CD8-positive, alpha-beta memory T cell (primary cell): ENCODE results near the gene PSMB4. TPM values are rescaled to one million over a fixed set of nuclear protein-coding genes. Genes with fewer than 3 reads are reported as not detected.

Experiments used
- CTCF ChIA-PET: fragments of 350-600 bp; sonication (Branson Sonifier 250); formaldehyde crosslinking; loops from one replicate; lab custom pipeline; 2021; ENCODE audit warnings: antibody characterized with exemption; lab: Charles Lee
- POLR2A ChIA-PET: fragments of 350-600 bp; sonication (Branson Sonifier 250); formaldehyde crosslinking; loops from one replicate; lab custom pipeline; 2021; ENCODE audit warnings: antibody characterized with exemption; lab: Charles Lee
- DNase-seq, 5 donors: peaks; one replicate each; pipeline versions ENCODE4 v3.0.0 to v3.0.0-alpha.2; 2020 to 2022; ENCODE audit warnings: mixed read lengths in 1 of 5
- H3K27ac ChIP-seq: one replicate; pipeline ENCODE4 v1.7.0; 2013; ENCODE audit warnings: low read depth, mild to moderate bottlenecking, low read length, moderate library complexity
- H3K27me3 ChIP-seq: 2 replicates; pipeline ENCODE4 v1.7.0; 2013; ENCODE audit warnings: low read length, mild to moderate bottlenecking; ENCODE audit not compliant: insufficient read depth, poor library complexity, severe bottlenecking
- H3K36me3 ChIP-seq: 2 replicates; pipeline ENCODE4 v1.7.0; 2013; ENCODE audit warnings: mild to moderate bottlenecking, low read length, moderate library complexity; ENCODE audit not compliant: insufficient read depth
- H3K4me1 ChIP-seq: 2 replicates; pipeline ENCODE4 v1.7.0; 2013; ENCODE audit warnings: mild to moderate bottlenecking, low read length, moderate library complexity; ENCODE audit not compliant: insufficient read depth
- H3K4me3 ChIP-seq: 2 replicates; pipeline ENCODE4 v1.7.0; 2013; ENCODE audit warnings: mild to moderate bottlenecking, low read length
- H3K9me3 ChIP-seq: 2 replicates; pipeline ENCODE4 v1.7.0; 2013; ENCODE audit warnings: mild to moderate bottlenecking, low read length
- H3K27ac Mint-ChIP-seq, 8 donors: one replicate each; pipeline ENCODE4 v1.8.0; 2020 to 2021; ENCODE audit warnings: mixed read lengths in 8 of 8, mild to moderate bottlenecking in 6 of 8, inconsistent platforms in 3 of 8, moderate library complexity in 3 of 8
- H3K27me3 Mint-ChIP-seq, 2 donors: one replicate each; pipeline ENCODE4 v1.8.0; 2020 to 2021; ENCODE audit warnings: mixed read lengths in 2 of 2, mild to moderate bottlenecking in 1 of 2, moderate library complexity in 1 of 2
- H3K36me3 Mint-ChIP-seq, 3 donors: one replicate each; pipeline ENCODE4 v1.8.0; 2020 to 2021; ENCODE audit warnings: mixed read lengths in 3 of 3, inconsistent platforms in 1 of 3, mild to moderate bottlenecking in 1 of 3
- H3K4me1 Mint-ChIP-seq, 3 donors: one replicate each; pipeline ENCODE4 v1.8.0; 2020 to 2021; ENCODE audit warnings: mixed read lengths in 3 of 3, inconsistent platforms in 1 of 3, mild to moderate bottlenecking in 1 of 3
- H3K4me3 Mint-ChIP-seq, 7 donors: one replicate each; pipeline ENCODE4 v1.8.0; 2020 to 2021; ENCODE audit warnings: mixed read lengths in 7 of 7, mild to moderate bottlenecking in 6 of 7, moderate library complexity in 4 of 7, inconsistent platforms in 2 of 7
- H3K9me3 Mint-ChIP-seq, 5 donors: one replicate each; pipeline ENCODE4 v1.8.0; 2020 to 2022; ENCODE audit warnings: mixed read lengths in 5 of 5, mild to moderate bottlenecking in 3 of 5, moderate library complexity in 2 of 5, inconsistent platforms in 1 of 5
- polyA plus RNA-seq: library from polyadenylated mRNA; unstranded; fragments of 300-500 nt; fragmentation: Illumina TruSeq; gene quantifications from one replicate; pipeline ENCODE4 v1.2.3, GENCODE V29; 2021
- total RNA-seq, 2 experiments: library from RNA; stranded (reverse); gene quantifications; one replicate each; pipeline ENCODE4 v1.2.3, GENCODE V29; 2021

PSMB4 gene
- total and polyA plus RNA-seq, 3 experiments from 2014 or later, result 60.1 to 492 (median 479) TPM

DNA sequence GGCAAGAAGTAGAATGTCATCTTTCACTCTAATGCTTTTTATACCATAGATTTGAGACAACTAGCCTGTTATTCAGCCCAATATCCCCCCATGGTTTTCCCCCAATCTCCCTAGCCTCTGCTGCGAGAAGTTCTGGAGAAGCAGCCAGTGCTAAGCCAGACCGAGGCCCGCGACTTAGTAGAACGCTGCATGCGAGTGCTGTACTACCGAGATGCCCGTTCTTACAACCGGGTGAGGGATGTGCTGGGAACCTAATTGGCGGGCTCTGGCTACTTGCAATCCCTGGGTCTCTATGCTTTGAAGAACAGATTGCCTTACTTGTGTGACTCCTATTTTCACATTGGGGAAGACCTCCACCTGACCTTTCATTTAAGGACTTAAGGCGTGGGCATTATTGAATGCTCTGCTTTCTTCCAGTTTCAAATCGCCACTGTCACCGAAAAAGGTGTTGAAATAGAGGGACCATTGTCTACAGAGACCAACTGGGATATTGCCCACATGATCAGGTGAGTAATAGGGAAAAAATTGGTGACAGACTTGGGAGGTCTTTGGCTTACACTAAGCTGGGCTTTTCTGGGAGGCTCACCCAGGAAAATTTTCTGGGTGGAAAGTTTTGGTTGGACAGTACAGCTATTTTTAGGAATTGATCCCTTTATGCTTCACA, 1.9 kb downstream of the PSMB4 start:
- H3K9me3 ChIP-seq, result no peaks in the 10 kb centered on the region
- peaks cover 17% of the 10 kb centered on the region for H3K4me1 ChIP-seq
- peak overlapping the region; percentile 89 to 96 (median 95) for H3K4me3 Mint-ChIP-seq
- CTCF ChIA-PET, result no interaction called here
- DNase-seq, result no peak
- H3K36me3 Mint-ChIP-seq, result peaks cover 5 to 67% (median 11%) of the 10 kb centered on the region in 3 donors
- H3K4me3 ChIP-seq, result no peak overlapping the region
- H3K27ac ChIP-seq, result no peak overlapping the region
- peaks cover 43% of the 10 kb centered on the region for H3K36me3 ChIP-seq
- H3K27ac Mint-ChIP-seq, result peak overlapping the region; percentile 89 to 100 (median 99)
- no peaks in the 10 kb centered on the region for H3K9me3 Mint-ChIP-seq
- no peaks in the 10 kb centered on the region for H3K27me3 Mint-ChIP-seq
- H3K4me1 Mint-ChIP-seq, result peaks cover 25 to 28% (median 27%) of the 10 kb centered on the region in 3 donors
- POLR2A ChIA-PET, result no interaction called here
- no peaks in the 10 kb centered on the region for H3K27me3 ChIP-seq

- CTCF ChIA-PET, result no interaction called here
- Histone ChIP-seq H3K4me1 (peaks cover 17% of the 10 kb centered on the region), H3K36me3 (peaks cover 44% of the 10 kb centered on the region), H3K9me3 (no peaks in the 10 kb centered on the region), H3K4me3 (no peak overlapping the region), H3K27ac (no peak overlapping the region), H3K27me3 (no peaks in the 10 kb centered on the region)
- H3K27ac Mint-ChIP-seq, result peak overlapping the region in 7 of 8 donors; percentile 56 to 99 (median 80)
- peaks cover 25 to 28% (median 27%) of the 10 kb centered on the region in 3 donors for H3K4me1 Mint-ChIP-seq
- H3K9me3 Mint-ChIP-seq, result no peaks in the 10 kb centered on the region
- no peak for DNase-seq
- H3K4me3 Mint-ChIP-seq, result peak overlapping the region in 6 of 7 donors; percentile 3 to 89 (median 41)
- POLR2A ChIA-PET, result no interaction called here
- peaks cover 5 to 73% (median 12%) of the 10 kb centered on the region in 3 donors for H3K36me3 Mint-ChIP-seq
- no peaks in the 10 kb centered on the region for H3K27me3 Mint-ChIP-seq
Measured at GRCh38 chr1:151401860-151402259, 2.5 kb downstream of the PSMB4 start.

GRCh38 chr1:151402764-151403163, 3.4 kb downstream of the PSMB4 start:
- ChIA-PET CTCF (no interaction called here), POLR2A (interaction anchor here (0.6 kb wide), 2 partner anchors 10 to 152 kb away, joined by 3 to 4 read pairs; no protein-coding TSS in a partner anchor)
- Mint-ChIP-seq H3K36me3 (peaks cover 5 to 80% (median 17%) of the 10 kb centered on the region in 3 donors), H3K27ac (peak overlapping the region in 5 of 8 donors; percentile 56 to 99 (median 86)), H3K4me1 (peaks cover 25 to 28% (median 27%) of the 10 kb centered on the region in 3 donors), H3K9me3 (no peaks in the 10 kb centered on the region), H3K27me3 (no peaks in the 10 kb centered on the region), H3K4me3 (peak overlapping the region in 2 of 7 donors; percentile 36 to 89)
- Histone ChIP-seq H3K9me3 (no peaks in the 10 kb centered on the region), H3K27ac (no peak overlapping the region), H3K4me1 (peaks cover 17% of the 10 kb centered on the region), H3K36me3 (peaks cover 48% of the 10 kb centered on the region), H3K27me3 (no peaks in the 10 kb centered on the region), H3K4me3 (no peak overlapping the region)
- DNase-seq, result no peak

GRCh38 chr1:151403612-151404011, 4.2 kb downstream of the PSMB4 start:
- H3K36me3 Mint-ChIP-seq, result peaks cover 5 to 89% (median 17%) of the 10 kb centered on the region in 3 donors
- Histone ChIP-seq H3K4me1 (peaks cover 17% of the 10 kb centered on the region), H3K27ac (no peak overlapping the region), H3K27me3 (no peaks in the 10 kb centered on the region), H3K9me3 (no peaks in the 10 kb centered on the region), H3K36me3 (peaks cover 52% of the 10 kb centered on the region), H3K4me3 (no peak overlapping the region)
- CTCF ChIA-PET, result interaction anchor here (0.6 kb wide), 1 partner anchor 329 kb away, joined by 3 read pairs; no protein-coding TSS in a partner anchor
- POLR2A ChIA-PET, result no interaction called here
- no peaks in the 10 kb centered on the region for H3K9me3 Mint-ChIP-seq
- H3K4me3 Mint-ChIP-seq, result peak overlapping the region in 1 of 7 donors; percentile 72
- H3K27me3 Mint-ChIP-seq, result no peaks in the 10 kb centered on the region
- H3K27ac Mint-ChIP-seq, result peak overlapping the region in 6 of 8 donors; percentile 1 to 76 (median 32)
- DNase-seq, result no peak
- peaks cover 23 to 28% (median 27%) of the 10 kb centered on the region in 3 donors for H3K4me1 Mint-ChIP-seq

GRCh38 chr1:151405187-151405951, 6.0 kb downstream of the PSMB4 start:
- Histone ChIP-seq H3K27me3 (no peaks in the 10 kb centered on the region), H3K36me3 (peaks cover 61% of the 10 kb centered on the region), H3K27ac (no peak overlapping the region), H3K9me3 (no peaks in the 10 kb centered on the region), H3K4me3 (no peak overlapping the region), H3K4me1 (peaks cover 11% of the 10 kb centered on the region)
- Mint-ChIP-seq H3K27ac (peak overlapping the region in 5 of 8 donors; percentile 8 to 70 (median 28)), H3K4me3 (peak overlapping the region in 1 of 7 donors; percentile 7), H3K9me3 (no peaks in the 10 kb centered on the region), H3K27me3 (no peaks in the 10 kb centered on the region), H3K36me3 (peaks cover 0 to 93% (median 20%) of the 10 kb centered on the region in 3 donors), H3K4me1 (peaks cover 12 to 16% (median 15%) of the 10 kb centered on the region in 3 donors)
- ChIA-PET CTCF (no interaction called here), POLR2A (no interaction called here)
- DNase-seq, result no peak

DNA sequence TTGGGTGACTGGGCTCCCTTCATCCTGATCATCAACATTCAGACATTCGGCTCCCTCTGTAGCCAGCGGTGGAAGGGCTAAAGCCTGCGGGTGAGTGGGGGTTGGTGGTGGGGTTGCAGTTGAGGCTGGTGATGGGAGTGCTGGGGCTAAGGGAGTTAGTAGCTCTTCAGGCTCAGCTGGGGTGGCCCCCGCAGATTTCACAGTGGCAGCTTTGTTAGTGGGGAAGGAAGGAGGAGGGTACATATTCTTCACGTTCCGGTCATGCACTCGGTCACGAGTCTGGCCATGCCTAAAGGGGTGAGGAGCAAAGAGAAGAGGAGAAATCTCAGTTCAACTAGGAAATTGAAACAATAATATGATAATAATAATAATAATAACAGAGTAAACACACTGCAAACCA, 6.8 kb downstream of the PSMB4 start:
- Mint-ChIP-seq H3K27ac (peak overlapping the region in 3 of 8 donors; percentile 47 to 91 (median 77)), H3K4me3 (no peak overlapping the region), H3K27me3 (no peaks in the 10 kb centered on the region), H3K4me1 (peaks cover 4 to 8% (median 7%) of the 10 kb centered on the region in 3 donors), H3K36me3 (peaks cover 0 to 93% (median 26%) of the 10 kb centered on the region in 3 donors), H3K9me3 (no peaks in the 10 kb centered on the region)
- CTCF ChIA-PET, result no interaction called here
- H3K36me3 ChIP-seq, result peaks cover 61% of the 10 kb centered on the region
- no peak overlapping the region for H3K27ac ChIP-seq
- no peaks in the 10 kb centered on the region for H3K9me3 ChIP-seq
- H3K4me1 ChIP-seq, result peaks cover 3% of the 10 kb centered on the region
- POLR2A ChIA-PET, result no interaction called here
- H3K4me3 ChIP-seq, result no peak overlapping the region
- no peaks in the 10 kb centered on the region for H3K27me3 ChIP-seq
- no peak for DNase-seq

DNA sequence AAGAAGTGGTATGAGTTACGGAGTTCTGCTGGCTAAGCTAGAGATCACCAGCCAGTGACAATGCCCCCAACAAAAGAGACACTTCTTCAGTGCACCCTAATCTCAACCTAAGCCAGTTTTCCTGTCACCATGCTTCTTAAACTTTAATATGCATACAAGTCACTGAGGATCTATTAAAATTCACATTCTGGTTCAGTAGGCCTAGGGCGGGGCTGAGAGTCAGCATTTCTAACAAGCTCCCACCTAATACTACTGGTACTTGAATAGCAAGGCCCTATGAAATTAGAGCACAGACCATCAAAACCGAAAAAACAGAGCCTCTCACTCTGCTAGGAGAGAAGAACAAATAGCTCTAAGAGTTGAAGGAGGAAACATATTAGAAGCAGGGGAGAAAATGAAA, 7.9 kb downstream of the PSMB4 start:
- H3K27me3 Mint-ChIP-seq, result no peaks in the 10 kb centered on the region
- no peaks in the 10 kb centered on the region for H3K4me1 Mint-ChIP-seq
- H3K27ac ChIP-seq, result no peak overlapping the region
- H3K36me3 ChIP-seq, result peaks cover 58% of the 10 kb centered on the region
- no peak for DNase-seq
- ChIA-PET CTCF (interaction anchor here (1.0 kb wide), 1 partner anchor 11 kb away, joined by 4 read pairs; no protein-coding TSS in a partner anchor), POLR2A (no interaction called here)
- H3K9me3 Mint-ChIP-seq, result no peaks in the 10 kb centered on the region
- H3K4me3 ChIP-seq, result no peak overlapping the region
- H3K36me3 Mint-ChIP-seq, result peaks cover 0 to 92% (median 30%) of the 10 kb centered on the region in 3 donors
- no peak overlapping the region for H3K4me3 Mint-ChIP-seq
- H3K4me1 ChIP-seq, result no peaks in the 10 kb centered on the region
- no peaks in the 10 kb centered on the region for H3K9me3 ChIP-seq
- H3K27me3 ChIP-seq, result no peaks in the 10 kb centered on the region
- peak overlapping the region in 3 of 8 donors; percentile 63 to 93 (median 85) for H3K27ac Mint-ChIP-seq

DNA sequence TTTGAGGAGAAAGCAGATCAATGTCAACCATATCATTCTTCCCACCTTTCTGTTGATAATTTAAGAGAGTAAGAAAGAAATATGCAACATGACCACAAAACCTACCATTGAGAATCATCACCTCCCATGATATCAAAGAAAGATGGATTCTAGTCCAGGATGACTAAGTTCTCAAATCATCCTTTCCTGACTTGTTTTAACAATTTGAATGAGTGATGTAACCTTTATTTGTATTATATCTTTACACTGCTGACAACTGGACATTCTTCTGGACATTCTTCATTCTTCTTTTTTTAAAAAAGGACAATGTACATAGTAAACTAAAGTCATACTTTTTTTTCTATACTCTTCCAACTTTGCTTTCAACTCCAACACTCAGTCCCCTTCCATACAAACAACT, 9.5 kb downstream of the PSMB4 start:
- Mint-ChIP-seq H3K4me3 (no peak overlapping the region), H3K27ac (peak overlapping the region in 2 of 8 donors; percentile 1 to 51), H3K27me3 (no peaks in the 10 kb centered on the region), H3K4me1 (no peaks in the 10 kb centered on the region), H3K36me3 (peaks cover 0 to 86% (median 27%) of the 10 kb centered on the region in 3 donors), H3K9me3 (no peaks in the 10 kb centered on the region)
- H3K9me3 ChIP-seq, result no peaks in the 10 kb centered on the region
- ChIA-PET POLR2A (no interaction called here), CTCF (no interaction called here)
- peaks cover 56% of the 10 kb centered on the region for H3K36me3 ChIP-seq
- H3K4me3 ChIP-seq, result no peak overlapping the region
- no peaks in the 10 kb centered on the region for H3K4me1 ChIP-seq
- no peak overlapping the region for H3K27ac ChIP-seq
- no peak for DNase-seq
- no peaks in the 10 kb centered on the region for H3K27me3 ChIP-seq
